ENCODE results near the gene PCDHGA7.
"Not testable (repeated sequence)": the region's sequence is repeated elsewhere in the genome, so short reads cannot be mapped to it uniquely, and the experiment has no call there.

PCDHGA7 gene

GRCh38 chr5:141398608-141399007 is 16.1 kb downstream of the PCDHGA7 start:
- DNase-seq (ENCODE audit: low spot score): no peak

DNA sequence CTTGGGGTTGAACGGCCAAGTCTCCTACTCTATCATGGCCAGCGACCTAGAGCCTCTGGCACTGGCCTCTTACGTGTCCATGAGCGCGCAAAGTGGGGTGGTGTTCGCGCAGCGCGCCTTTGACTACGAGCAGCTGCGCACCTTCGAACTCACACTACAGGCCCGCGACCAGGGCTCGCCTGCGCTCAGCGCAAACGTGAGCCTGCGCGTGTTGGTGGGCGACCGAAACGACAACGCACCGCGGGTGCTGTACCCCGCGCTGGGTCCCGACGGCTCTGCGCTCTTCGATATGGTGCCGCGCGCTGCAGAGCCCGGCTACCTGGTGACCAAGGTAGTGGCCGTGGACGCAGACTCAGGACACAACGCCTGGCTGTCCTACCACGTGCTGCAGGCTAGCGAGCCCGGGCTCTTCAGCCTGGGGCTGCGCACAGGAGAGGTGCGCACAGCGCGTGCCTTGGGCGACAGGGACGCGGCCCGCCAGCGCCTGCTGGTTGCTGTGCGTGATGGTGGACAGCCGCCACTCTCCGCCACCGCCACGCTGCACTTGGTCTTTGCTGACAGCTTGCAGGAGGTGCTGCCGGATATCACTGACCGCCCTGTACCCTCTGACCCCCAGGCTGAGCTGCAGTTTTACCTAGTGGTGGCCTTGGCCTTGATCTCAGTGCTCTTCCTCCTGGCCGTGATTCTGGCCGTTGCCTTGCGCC is 17.2 kb downstream of the PCDHGA7 start:
- no peak for DNase-seq (ENCODE audit: low spot score)

DNA sequence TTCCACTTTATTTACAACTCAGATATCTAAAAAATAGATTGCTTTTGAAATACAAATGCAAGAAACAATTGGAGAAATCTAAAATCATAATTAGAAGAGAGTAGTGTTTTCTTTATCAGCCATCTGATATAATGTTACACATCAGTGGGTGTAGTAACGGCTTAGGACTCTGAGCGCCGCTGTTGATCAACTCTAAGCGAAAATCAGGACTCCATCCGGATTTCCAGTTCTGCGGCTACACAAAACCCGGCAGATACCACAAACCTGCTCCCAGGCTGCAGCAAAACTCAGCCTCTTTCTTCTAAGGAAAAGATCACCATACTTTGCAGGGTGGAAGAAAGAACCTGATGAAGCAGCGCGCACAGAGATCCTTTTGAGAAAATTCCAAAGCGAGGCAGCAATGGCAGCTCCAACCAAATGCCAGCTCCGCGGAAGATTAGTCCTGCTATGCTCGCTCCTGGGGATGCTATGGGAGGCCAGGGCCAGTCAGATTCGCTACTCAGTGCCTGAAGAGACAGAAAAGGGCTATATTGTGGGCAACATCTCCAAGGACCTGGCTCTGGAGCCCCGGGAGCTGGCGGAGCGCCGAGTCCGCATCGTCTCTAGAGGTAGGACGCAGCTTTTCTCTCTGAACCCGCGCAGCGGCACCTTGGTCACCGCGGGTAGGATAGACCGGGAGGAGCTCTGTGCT is 20.2 kb downstream of the PCDHGA7 start, which contains the start of gene PCDHGA9:
Gene PCDHGA9 (plus strand): TSS at position 226 of the 691 bp plus-strand sequence. CDS start 175 bp downstream, at position 401.
- DNase-seq (ENCODE audit: low spot score): peak; percentile 37

GRCh38 chr5:141403387-141403786 is 20.8 kb downstream of the PCDHGA7 start:
- DNase-seq (ENCODE audit: low spot score): no peak

- DNase-seq (ENCODE audit: low spot score): peak; percentile 47
Observed at GRCh38 chr5:141407790-141408505, 25.4 kb downstream of the PCDHGA7 start, which contains the start of gene PCDHGB6. TSS of gene PCDHGB6 (plus strand) at chr5:141408021. CDS start at chr5:141408203, 182 bp downstream.

- DNase-seq (ENCODE audit: low spot score): no peak
Observed at GRCh38 chr5:141409598-141410306, 27.2 kb downstream of the PCDHGA7 start.

DNA sequence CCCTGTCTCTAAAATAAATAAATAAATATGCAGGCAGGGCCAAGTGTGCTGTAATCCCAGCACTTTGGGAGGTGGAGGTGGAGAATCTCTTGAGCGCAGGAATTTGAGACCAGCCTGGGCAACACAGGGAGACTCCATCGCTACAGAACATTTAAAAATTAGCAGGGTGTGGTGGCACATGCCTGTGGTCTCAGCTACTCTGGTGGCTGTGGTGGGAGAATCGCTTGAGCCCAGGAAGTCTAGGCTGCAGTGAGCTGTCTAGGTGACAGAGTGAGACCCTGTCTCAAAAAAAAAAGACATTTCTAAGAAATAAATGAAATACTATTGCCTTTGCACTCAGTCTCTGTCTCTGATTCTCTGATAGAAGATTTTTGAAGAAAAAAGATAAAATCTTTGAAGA is 29.0 kb downstream of the PCDHGA7 start:
- no peak for DNase-seq (ENCODE audit: low spot score)

DNA sequence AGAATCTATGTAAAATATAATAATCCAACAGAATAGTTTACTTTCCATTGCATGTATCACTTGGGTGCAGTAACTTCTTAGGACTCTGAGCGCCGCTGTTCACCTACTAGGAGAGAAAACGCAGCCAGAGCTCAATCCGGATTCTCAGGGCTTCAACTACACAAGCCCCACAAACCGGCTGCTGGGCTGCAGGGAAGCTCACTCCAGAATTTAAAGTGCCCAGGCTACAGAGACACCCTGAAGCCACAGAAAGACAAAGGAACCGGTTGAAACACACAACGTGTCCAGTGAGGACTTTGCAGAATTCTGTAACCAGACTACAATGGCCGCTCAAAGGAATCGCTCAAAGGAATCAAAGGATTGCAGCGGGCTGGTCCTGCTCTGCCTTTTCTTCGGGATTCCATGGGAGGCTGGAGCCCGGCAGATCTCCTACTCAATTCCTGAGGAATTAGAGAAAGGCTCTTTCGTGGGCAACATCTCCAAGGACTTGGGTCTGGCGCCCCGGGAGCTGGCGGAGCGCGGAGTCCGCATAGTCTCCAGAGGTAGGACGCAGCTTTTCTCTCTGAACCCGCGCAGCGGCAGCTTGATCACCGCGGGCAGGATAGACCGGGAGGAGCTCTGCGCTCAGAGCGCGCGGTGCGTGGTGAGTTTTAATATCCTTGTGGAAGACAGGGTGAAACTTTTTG is 30.5 kb downstream of the PCDHGA7 start, which contains the start of gene PCDHGA10:
Gene PCDHGA10 (plus strand): TSS at position 134 of the 686 bp plus-strand sequence. CDS start 189 bp downstream, at position 323.
- DNase-seq (ENCODE audit: low spot score): peak; percentile 58

DNA sequence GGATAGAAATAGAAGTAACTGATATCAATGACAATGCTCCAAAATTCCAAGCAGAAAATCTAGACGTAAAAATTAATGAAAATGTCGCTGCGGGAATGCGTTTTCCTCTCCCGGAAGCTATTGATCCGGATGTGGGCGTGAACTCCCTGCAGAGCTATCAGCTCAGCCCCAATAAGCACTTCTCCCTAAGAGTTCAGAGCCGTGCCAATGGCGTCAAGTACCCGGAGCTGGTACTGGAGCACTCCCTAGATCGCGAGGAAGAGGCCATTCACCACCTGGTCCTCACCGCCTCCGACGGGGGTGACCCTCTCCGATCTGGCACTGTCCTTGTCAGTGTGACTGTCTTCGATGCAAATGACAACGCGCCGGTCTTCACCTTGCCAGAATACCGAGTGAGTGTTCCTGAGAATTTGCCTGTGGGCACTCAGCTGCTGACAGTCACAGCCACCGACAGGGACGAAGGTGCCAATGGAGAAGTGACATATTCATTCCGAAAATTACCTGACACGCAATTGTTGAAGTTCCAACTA is 31.1 kb downstream of the PCDHGA7 start:
- no peak for DNase-seq (ENCODE audit: low spot score)

DNA sequence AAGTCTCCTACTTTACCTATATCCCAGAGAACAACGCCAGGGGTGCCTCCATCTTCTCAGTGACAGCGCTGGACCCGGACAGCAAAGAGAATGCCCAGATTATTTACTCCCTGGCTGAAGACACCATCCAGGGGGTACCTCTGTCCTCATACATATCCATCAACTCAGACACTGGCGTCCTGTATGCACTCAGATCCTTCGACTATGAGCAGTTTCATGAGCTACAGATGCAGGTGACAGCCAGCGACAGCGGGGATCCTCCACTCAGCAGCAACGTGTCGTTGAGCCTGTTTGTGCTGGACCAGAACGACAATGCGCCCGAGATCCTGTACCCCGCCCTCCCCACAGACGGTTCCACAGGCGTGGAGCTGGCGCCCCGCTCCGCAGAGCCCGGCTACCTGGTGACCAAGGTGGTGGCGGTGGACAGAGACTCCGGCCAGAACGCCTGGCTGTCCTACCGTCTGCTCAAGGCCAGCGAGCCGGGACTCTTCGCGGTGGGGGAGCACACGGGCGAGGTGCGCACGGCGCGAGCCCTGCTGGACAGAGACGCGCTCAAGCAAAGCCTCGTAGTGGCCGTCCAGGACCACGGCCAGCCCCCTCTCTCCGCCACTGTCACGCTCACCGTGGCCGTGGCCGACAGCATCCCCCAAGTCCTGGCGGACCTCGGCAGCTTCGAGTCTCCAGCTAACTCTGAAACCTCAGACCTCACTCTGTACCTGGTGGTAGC is 32.2 kb downstream of the PCDHGA7 start:
- not testable (repeated sequence) for DNase-seq (ENCODE audit: low spot score)

DNA sequence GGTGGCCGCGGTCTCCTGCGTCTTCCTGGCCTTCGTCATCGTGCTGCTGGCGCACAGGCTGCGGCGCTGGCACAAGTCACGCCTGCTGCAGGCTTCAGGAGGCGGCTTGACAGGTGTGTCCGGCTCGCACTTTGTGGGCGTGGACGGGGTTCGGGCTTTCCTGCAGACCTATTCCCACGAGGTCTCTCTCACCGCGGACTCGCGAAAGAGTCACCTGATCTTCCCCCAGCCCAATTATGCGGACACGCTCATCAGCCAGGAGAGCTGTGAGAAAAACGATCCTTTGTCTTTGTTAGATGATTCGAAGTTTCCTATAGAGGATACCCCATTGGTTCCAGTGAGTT is 32.7 kb downstream of the PCDHGA7 start:
- not testable (repeated sequence) for DNase-seq (ENCODE audit: low spot score)

DNA sequence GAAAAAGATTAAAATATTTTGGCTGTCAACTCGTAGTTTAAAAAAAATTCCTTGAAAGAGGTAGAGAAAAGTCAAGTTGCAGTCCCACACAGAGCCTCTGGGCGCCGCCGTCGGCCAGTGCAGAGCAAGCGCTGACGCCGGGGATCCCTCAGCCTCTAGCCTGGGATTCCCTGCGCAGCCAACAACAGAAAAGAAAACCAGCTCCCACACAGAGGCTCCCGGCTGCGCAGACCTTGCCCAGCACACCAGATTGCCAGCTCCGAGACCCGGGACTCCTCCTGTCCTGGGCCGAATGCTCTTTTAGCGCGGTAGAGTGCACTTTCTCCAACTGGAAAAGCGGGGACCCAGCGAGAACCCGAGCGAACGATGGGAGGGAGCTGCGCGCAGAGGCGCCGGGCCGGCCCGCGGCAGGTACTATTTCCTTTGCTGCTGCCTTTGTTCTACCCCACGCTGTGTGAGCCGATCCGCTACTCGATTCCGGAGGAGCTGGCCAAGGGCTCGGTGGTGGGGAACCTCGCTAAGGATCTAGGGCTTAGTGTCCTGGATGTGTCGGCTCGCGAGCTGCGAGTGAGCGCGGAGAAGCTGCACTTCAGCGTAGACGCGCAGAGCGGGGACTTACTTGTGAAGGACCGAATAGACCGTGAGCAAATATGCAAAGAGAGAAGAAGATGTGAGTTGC is 35.1 kb downstream of the PCDHGA7 start, which contains the start of gene PCDHGB7:
Gene PCDHGB7 (plus strand): TSS at position 184 of the 679 bp plus-strand sequence. CDS start 183 bp downstream, at position 367.
- peak; percentile 80 for DNase-seq (ENCODE audit: low spot score)

GRCh38 chr5:141419074-141419880 is 36.7 kb downstream of the PCDHGA7 start:
- DNase-seq (ENCODE audit: low spot score): no peak

DNA sequence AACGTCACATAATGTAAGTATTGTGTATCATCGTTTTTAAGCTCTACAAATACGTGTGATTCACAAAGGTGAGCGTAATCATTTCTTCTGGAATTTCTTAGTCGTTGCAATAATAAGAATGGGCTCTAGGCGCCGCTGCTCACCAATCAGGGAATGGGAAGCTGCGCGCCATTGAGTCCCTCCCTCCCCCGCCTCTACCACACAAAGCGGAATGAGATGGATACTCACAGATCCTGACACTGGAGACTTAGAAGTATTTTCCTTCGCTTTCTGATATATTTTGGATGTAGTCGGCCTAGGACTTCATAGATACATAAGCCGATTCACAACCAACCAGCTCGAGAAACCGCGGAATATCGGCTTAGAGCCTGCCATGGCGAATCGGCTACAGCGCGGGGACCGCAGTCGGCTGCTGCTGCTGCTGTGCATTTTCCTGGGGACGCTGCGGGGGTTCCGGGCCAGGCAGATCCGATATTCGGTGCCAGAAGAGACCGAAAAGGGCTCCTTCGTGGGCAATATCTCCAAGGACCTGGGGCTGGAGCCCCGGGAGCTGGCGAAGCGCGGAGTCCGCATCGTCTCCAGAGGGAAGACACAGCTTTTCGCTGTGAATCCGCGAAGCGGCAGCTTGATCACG is 38.4 kb downstream of the PCDHGA7 start, which contains the start of gene PCDHGA11:
Gene PCDHGA11 (plus strand): TSS at position 197 of the 634 bp plus-strand sequence. CDS start 177 bp downstream, at position 374.
- DNase-seq (ENCODE audit: low spot score): peak; percentile 56

DNA sequence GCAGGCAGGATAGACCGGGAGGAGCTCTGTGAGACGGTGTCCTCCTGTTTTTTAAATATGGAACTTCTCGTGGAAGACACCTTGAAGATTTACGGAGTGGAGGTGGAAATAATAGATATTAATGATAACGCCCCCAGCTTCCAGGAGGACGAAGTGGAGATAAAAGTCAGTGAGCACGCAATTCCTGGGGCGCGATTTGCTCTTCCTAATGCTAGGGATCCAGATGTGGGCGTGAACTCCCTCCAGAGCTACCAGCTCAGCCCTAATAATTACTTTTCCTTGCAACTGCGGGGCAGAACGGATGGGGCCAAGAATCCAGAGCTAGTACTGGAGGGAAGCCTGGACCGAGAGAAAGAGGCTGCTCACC is 38.9 kb downstream of the PCDHGA7 start:
- no peak for DNase-seq (ENCODE audit: low spot score)

DNA sequence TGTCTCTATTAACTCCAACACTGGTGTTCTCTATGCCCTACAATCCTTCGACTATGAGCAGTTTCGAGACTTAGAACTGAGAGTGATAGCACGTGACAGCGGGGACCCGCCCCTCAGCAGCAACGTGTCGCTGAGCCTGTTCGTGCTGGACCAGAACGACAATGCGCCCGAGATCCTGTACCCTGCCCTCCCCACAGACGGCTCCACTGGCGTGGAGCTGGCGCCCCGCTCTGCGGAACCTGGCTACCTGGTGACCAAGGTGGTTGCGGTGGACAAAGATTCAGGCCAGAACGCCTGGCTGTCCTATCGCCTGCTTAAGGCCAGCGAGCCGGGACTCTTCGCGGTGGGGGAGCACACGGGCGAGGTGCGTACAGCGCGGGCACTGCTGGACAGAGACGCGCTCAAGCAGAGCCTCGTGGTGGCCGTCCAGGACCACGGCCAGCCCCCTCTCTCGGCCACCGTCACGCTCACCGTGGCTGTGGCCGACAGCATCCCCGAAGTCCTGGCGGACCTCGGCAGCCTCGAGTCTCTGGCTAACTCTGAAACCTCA is 40.3 kb downstream of the PCDHGA7 start:
- DNase-seq (ENCODE audit: low spot score): no peak

- DNase-seq (ENCODE audit: low spot score): no peak
Observed at GRCh38 chr5:141427783-141428426, 45.4 kb downstream of the PCDHGA7 start.
